Stomach (tissue), 9 donors: ENCODE measurements around the gene TEX19. TPM values are rescaled to one million over a fixed set of nuclear protein-coding genes. Genes with fewer than 3 reads are reported as not detected.

Experiments used
- DNase-seq, 2 donors: peaks; one replicate each; pipeline versions ENCODE4 v3.0.0 to v3.0.0-alpha.2; 2013 to 2019
- H3K27ac ChIP-seq, 5 donors: fragments of 200-600 bp in 4 of 5; sonication (generic) in 4 of 5; one replicate each; pipeline ENCODE4 v1.5.1; 2013 to 2019; ENCODE audit warnings: mild to moderate bottlenecking in 1 of 5, moderate library complexity in 1 of 5
- H3K27me3 ChIP-seq, 3 donors: fragments of 200-600 bp; sonication (generic); one replicate each; pipeline ENCODE4 v1.5.1; 2017 to 2019; ENCODE audit warnings: mixed run types in 1 of 3
- H3K36me3 ChIP-seq, 4 donors: fragments of 200-600 bp; sonication (generic); 1 replicate in 3 of 4; 2 replicates in 1 of 4; pipeline ENCODE4 v1.5.1; 2016 to 2019
- H3K4me1 ChIP-seq, 4 donors: fragments of 200-600 bp; sonication (generic); one replicate each; pipeline ENCODE4 v1.5.1; 2016 to 2019
- H3K4me3 ChIP-seq, 4 donors: fragments of 200-600 bp; sonication (generic) in 3 of 4; one replicate each; pipeline ENCODE4 v1.5.1; 2016 to 2019; ENCODE audit warnings: mild to moderate bottlenecking in 1 of 4
- H3K9me3 ChIP-seq, 4 donors: fragments of 200-600 bp; sonication (generic); one replicate each; pipeline ENCODE4 v1.5.1; 2016 to 2019
- CTCF ChIP-seq, 7 experiments: fragments of 450-650 bp in 4 of 7; fragments of 200-600 bp in 3 of 7; sonication (generic) in 3 of 7; IDR thresholded peaks; one replicate each; pipeline ENCODE4 v1.5.1; 2016 to 2019; ENCODE audit warnings: antibody characterized with exemption in 7 of 7, control low read depth in 2 of 7, mild to moderate bottlenecking in 1 of 7
- EP300 ChIP-seq: sonication (generic); formaldehyde crosslinking; IDR thresholded peaks from one replicate; pipeline ENCODE4 v1.6.1; 2017; ENCODE audit warnings: antibody characterized with exemption
- POLR2A ChIP-seq, 4 donors: fragments of 450-650 bp; IDR thresholded peaks; one replicate each; pipeline ENCODE4 v1.6.1; 2016; ENCODE audit warnings: antibody characterized with exemption in 4 of 4, control low read depth in 2 of 4, mild to moderate bottlenecking in 1 of 4, moderate library complexity in 1 of 4
- POLR2AphosphoS5 ChIP-seq, 3 donors: sonication (generic); formaldehyde crosslinking; IDR thresholded peaks; one replicate each; pipeline ENCODE4 v1.6.1; 2016; ENCODE audit warnings: antibody characterized with exemption in 3 of 3
- WGBS, 5 donors: extraction: QIAGEN DNeasy Blood & Tissue Kit in 3 of 5; methylation state at CpG; one replicate each; pipeline versions ENCODE4 v1.1.5 to v1.1.7; 2013 to 2018; 5-methylcytosine and 5-hydroxymethylcytosine counted together
- intact Hi-C: fragments of 100-400 bp; cut with DNase I; formaldehyde crosslinking; loops from one replicate; pipeline ENCODE4 v1.15.1; 2023; ENCODE audit warnings: low total_unique reads
- polyA plus RNA-seq, 3 donors: library from polyadenylated mRNA; stranded (reverse); fragments of 200-250 nt; gene quantifications; one replicate each; pipeline ENCODE4 v1.2.3, GENCODE V29; 2013
- total RNA-seq, 5 donors: library from RNA; depleted of rRNA; stranded (reverse); fragments of >200 nt; gene quantifications; one replicate each; pipeline versions ENCODE4 v1.1.0 to v1.2.3, GENCODE V29; 2014 to 2016
- donor health status: healthy with polysubstance abuse.
- donor health status: Bipolar disorder and iron deficiency.
- donor health status: healthy.

Gene TEX19
- total and polyA plus RNA-seq, 8 donors = not detected

GRCh38 chr17:82390860-82391435, 31.9 kb downstream of the TEX19 start:
- TF ChIP-seq EP300 (no peak), POLR2A (IDR thresholded peaks at IDR 0.05) (no peak), CTCF (IDR thresholded peaks at IDR 0.05) (no peak), POLR2AphosphoS5 (IDR thresholded peaks at IDR 0.05) (no peak)
- Histone ChIP-seq H3K4me1 (peaks cover 0 to 19% (median 16%) of the 10 kb centered on the region in 4 donors), H3K36me3 (peaks cover 3 to 46% (median 39%) of the 10 kb centered on the region in 4 donors), H3K27me3 (peaks cover 0 to 25% (median 17%) of the 10 kb centered on the region in 3 donors), H3K9me3 (no peaks in the 10 kb centered on the region), H3K4me3 (no peak overlapping the region), H3K27ac (no peak overlapping the region)
- 71 to 89% (median 81%) methylated on average over 10 to 13 of the region's 13 CpGs for WGBS, 5 donors
- intact Hi-C loops = no loop called here
- DNase-seq = no peak

GRCh38 chr17:82391496-82392066, 32.5 kb downstream of the TEX19 start:
- no peaks in the 10 kb centered on the region for H3K9me3 ChIP-seq
- peaks cover 3 to 46% (median 39%) of the 10 kb centered on the region in 4 donors for H3K36me3 ChIP-seq
- H3K4me1 ChIP-seq = peaks cover 0 to 13% (median 13%) of the 10 kb centered on the region in 4 donors
- no peak for DNase-seq
- intact Hi-C loops = no loop called here
- peaks cover 0 to 18% (median 13%) of the 10 kb centered on the region in 3 donors for H3K27me3 ChIP-seq
- no peak overlapping the region for H3K4me3 ChIP-seq
- TF ChIP-seq POLR2AphosphoS5 (IDR thresholded peaks at IDR 0.05) = no peak
- no peak for TF ChIP-seq EP300
- no peak overlapping the region for H3K27ac ChIP-seq
- 92 to 97% (median 95%) methylated on average over 22 to 23 of the region's 23 CpGs for WGBS, 5 donors

GRCh38 chr17:82392209-82392920, 33.3 kb downstream of the TEX19 start:
- H3K27ac ChIP-seq = no peak overlapping the region
- 91 to 95% (median 95%) methylated on average over 25 to 28 of the region's 28 CpGs for WGBS, 5 donors
- H3K9me3 ChIP-seq = no peaks in the 10 kb centered on the region
- TF ChIP-seq POLR2AphosphoS5 (IDR thresholded peaks at IDR 0.05) (no peak), POLR2A (IDR thresholded peaks at IDR 0.05) (no peak), EP300 (no peak), CTCF (IDR thresholded peaks at IDR 0.05) (no peak)
- no peak overlapping the region for H3K4me3 ChIP-seq
- intact Hi-C loops = no loop called here
- H3K27me3 ChIP-seq = peaks cover 0 to 10% (median 5%) of the 10 kb centered on the region in 3 donors
- DNase-seq = no peak
- peaks cover 3 to 54% (median 44%) of the 10 kb centered on the region in 4 donors for H3K36me3 ChIP-seq
- peaks cover 0 to 6% (median 6%) of the 10 kb centered on the region in 4 donors for H3K4me1 ChIP-seq

- 92 to 94% (median 93%) methylated on average over 11 to 15 of the region's 15 CpGs for WGBS, 5 donors
- DNase-seq = no peak
- H3K4me3 ChIP-seq = no peak overlapping the region
- H3K27ac ChIP-seq = no peak overlapping the region
- H3K4me1 ChIP-seq = peaks cover 0 to 7% (median 4%) of the 10 kb centered on the region in 4 donors
- no peaks in the 10 kb centered on the region for H3K9me3 ChIP-seq
- TF ChIP-seq CTCF (IDR thresholded peaks at IDR 0.05) (no peak), EP300 (no peak), POLR2A (IDR thresholded peaks at IDR 0.05) (no peak), POLR2AphosphoS5 (IDR thresholded peaks at IDR 0.05) (no peak)
- H3K36me3 ChIP-seq = peaks cover 3 to 60% (median 48%) of the 10 kb centered on the region in 4 donors
- intact Hi-C loops = no loop called here
- peaks cover 0 to 5% (median 2%) of the 10 kb centered on the region in 3 donors for H3K27me3 ChIP-seq
Observed at GRCh38 chr17:82392941-82393340, 33.9 kb downstream of the TEX19 start.
